Measurements from ENCODE around the gene S100A10.

DNA sequence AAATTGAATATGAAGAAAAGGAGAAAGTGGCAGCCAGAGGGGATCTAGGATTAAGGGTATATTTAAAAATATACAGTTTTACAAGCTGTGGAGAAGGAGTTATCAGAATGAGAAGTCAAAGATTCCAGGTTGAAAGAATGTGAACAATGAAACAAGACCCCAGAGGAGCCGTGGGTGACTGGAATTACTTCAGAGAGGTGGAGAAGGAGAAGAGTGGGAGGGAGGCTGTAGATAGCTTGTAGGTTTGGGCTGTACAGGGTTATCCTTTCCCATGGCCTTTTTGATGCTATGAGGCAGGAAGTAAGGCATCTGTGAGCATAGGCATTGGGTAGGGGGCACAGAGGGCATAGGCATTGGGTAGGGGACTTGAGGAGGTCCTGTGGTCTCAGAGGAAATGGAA, 48.4 kb upstream of the S100A10 start:
- TF ChIP-seq EZH2phosphoT487 (IDR thresholded peaks at IDR 0.05; ENCODE audit: insufficient read depth, low read depth) (no peak), EZH2 (IDR thresholded peaks at IDR 0.05; ENCODE audit: insufficient read depth, poor library complexity, severe bottlenecking) (no peak)
